H9 (cell line): Measurements from ENCODE around the gene FCER1G. TPM values are rescaled to one million over a fixed set of nuclear protein-coding genes. Genes with fewer than 3 reads are reported as not detected.

Source experiments
- DNase-seq: peaks from one replicate; pipeline ENCODE4 v3.0.0-alpha.2; 2017
- H2AFZ ChIP-seq: one replicate; pipeline ENCODE4 v1.6.1; 2013; ENCODE audit warnings: mild to moderate bottlenecking, low read length, control low read depth, moderate library complexity
- H2AK5ac ChIP-seq: 2 replicates; pipeline ENCODE4 v1.6.1; 2013; ENCODE audit warnings: low read length, control low read depth, mixed read lengths; ENCODE audit not compliant: insufficient read length
- H2BK120ac ChIP-seq: one replicate; pipeline ENCODE4 v1.6.1; 2013; ENCODE audit warnings: low read depth, mild to moderate bottlenecking, low read length, control low read depth, inconsistent platforms; ENCODE audit not compliant: poor library complexity, severe bottlenecking
- H2BK12ac ChIP-seq: 2 replicates; pipeline ENCODE4 v1.6.1; 2013; ENCODE audit warnings: low read length, control low read depth, mixed read lengths, low read depth; ENCODE audit not compliant: insufficient read length
- H2BK15ac ChIP-seq: 2 replicates; pipeline ENCODE4 v1.6.1; 2013; ENCODE audit warnings: low read depth, low read length, control low read depth
- H2BK20ac ChIP-seq: one replicate; pipeline ENCODE4 v1.6.1; 2013; ENCODE audit warnings: low read depth, mild to moderate bottlenecking, low read length, control low read depth, inconsistent platforms; ENCODE audit not compliant: poor library complexity, severe bottlenecking
- H2BK5ac ChIP-seq: 2 replicates; pipeline ENCODE4 v1.6.1; 2013; ENCODE audit warnings: low read length, control low read depth, mixed read lengths; ENCODE audit not compliant: insufficient read length
- H3K14ac ChIP-seq: 2 replicates; pipeline ENCODE4 v1.6.1; 2013; ENCODE audit warnings: low read length, control low read depth; ENCODE audit not compliant: insufficient read depth
- H3K18ac ChIP-seq: 2 replicates; pipeline ENCODE4 v1.6.1; 2013; ENCODE audit warnings: low read depth, mild to moderate bottlenecking, mixed read lengths, low read length, control low read depth; ENCODE audit not compliant: insufficient read length
- H3K23ac ChIP-seq: 2 replicates; pipeline ENCODE4 v1.6.1; 2013; ENCODE audit warnings: low read length, control low read depth, mixed read lengths, low read depth; ENCODE audit not compliant: insufficient read length
- H3K23me2 ChIP-seq: 2 replicates; pipeline ENCODE4 v1.6.1; 2013; ENCODE audit warnings: low read depth, mild to moderate bottlenecking, mixed read lengths, low read length, control low read depth; ENCODE audit not compliant: insufficient read length, poor library complexity, severe bottlenecking
- H3K27ac ChIP-seq: 2 replicates; pipeline ENCODE4 v1.5.1; 2013; ENCODE audit warnings: low read length, control low read depth, mixed read lengths, low read depth; ENCODE audit not compliant: insufficient read length
- H3K27me3 ChIP-seq: 2 replicates; pipeline ENCODE4 v1.6.1; 2013; ENCODE audit warnings: low read length, control low read depth, inconsistent platforms; ENCODE audit not compliant: insufficient read depth
- H3K4ac ChIP-seq: 2 replicates; pipeline ENCODE4 v1.6.1; 2013; ENCODE audit warnings: low read depth, mild to moderate bottlenecking, control low read depth, inconsistent platforms, low read length, moderate library complexity
- H3K4me1 ChIP-seq: 2 replicates; pipeline ENCODE4 v1.6.1; 2013; ENCODE audit warnings: low read length, control low read depth, inconsistent platforms; ENCODE audit not compliant: insufficient read depth
- H3K4me2 ChIP-seq: 2 replicates; pipeline ENCODE4 v1.6.1; 2013; ENCODE audit warnings: low read length, control low read depth, mixed read lengths; ENCODE audit not compliant: insufficient read length, insufficient read depth
- H3K56ac ChIP-seq: 2 replicates; pipeline ENCODE4 v1.6.1; 2013; ENCODE audit warnings: low read depth, mild to moderate bottlenecking, mixed read lengths, low read length, control low read depth; ENCODE audit not compliant: insufficient read length
- H3K79me1 ChIP-seq: 2 replicates; pipeline ENCODE4 v1.6.1; 2013; ENCODE audit warnings: low read depth, mild to moderate bottlenecking, moderate library complexity, low read length, control low read depth, inconsistent platforms; ENCODE audit not compliant: insufficient read depth, poor library complexity, severe bottlenecking
- H3K79me2 ChIP-seq: 2 replicates; pipeline ENCODE4 v1.6.1; 2013; ENCODE audit warnings: low read length, control low read depth, inconsistent platforms; ENCODE audit not compliant: insufficient read depth
- H3K9ac ChIP-seq: 2 replicates; pipeline ENCODE4 v1.6.1; 2013; ENCODE audit warnings: low read length, control low read depth, mixed read lengths; ENCODE audit not compliant: insufficient read length; ENCODE audit errors: extremely low read depth
- H3K9me3 ChIP-seq: one replicate; pipeline ENCODE4 v1.6.1; 2013; ENCODE audit warnings: low read depth, low read length, inconsistent platforms; ENCODE audit not compliant: control insufficient read depth
- H3T11ph ChIP-seq: one replicate; pipeline ENCODE4 v1.6.1; 2013; ENCODE audit warnings: mild to moderate bottlenecking, low read length, control low read depth, inconsistent platforms
- H4K20me1 ChIP-seq: one replicate; pipeline ENCODE4 v1.6.1; 2013; ENCODE audit not compliant: control insufficient read depth, insufficient read length, insufficient read depth
- H4K5ac ChIP-seq: 2 replicates; pipeline ENCODE4 v1.6.1; 2013; ENCODE audit warnings: low read depth, mild to moderate bottlenecking, mixed read lengths, low read length, control low read depth; ENCODE audit not compliant: insufficient read length
- H4K8ac ChIP-seq: replicated peaks from 2 replicates; pipeline ENCODE4 v1.6.1; 2013; ENCODE audit warnings: low read length, control low read depth, mixed read lengths, low read depth; ENCODE audit not compliant: insufficient read length
- H4K91ac ChIP-seq: 2 replicates; pipeline ENCODE4 v1.6.1; 2013; ENCODE audit warnings: low read depth, mild to moderate bottlenecking, moderate library complexity, mixed read lengths, low read length, control low read depth; ENCODE audit not compliant: insufficient read length
- H3K27ac Mint-ChIP-seq, 3 experiments: 2 replicates in 2 of 3; 3 replicates in 1 of 3; pipeline ENCODE4 v1.8.0; 2020 to 2021; ENCODE audit warnings: mixed read lengths in 3 of 3, mild to moderate bottlenecking in 1 of 3, moderate library complexity in 1 of 3
- H3K27me3 Mint-ChIP-seq: 2 replicates; pipeline ENCODE4 v1.8.0; 2021; ENCODE audit warnings: low read depth, mild to moderate bottlenecking, moderate library complexity, mixed read lengths
- H3K36me3 Mint-ChIP-seq, 3 experiments: 2 replicates in 2 of 3; 3 replicates in 1 of 3; pipeline ENCODE4 v1.8.0; 2020 to 2021; ENCODE audit warnings: low read depth in 3 of 3, mixed read lengths in 3 of 3; ENCODE audit not compliant: insufficient read depth in 1 of 3
- H3K4me1 Mint-ChIP-seq, 2 experiments: 2 replicates each; pipeline ENCODE4 v1.8.0; 2020; ENCODE audit warnings: mixed read lengths in 2 of 2
- H3K4me3 Mint-ChIP-seq, 2 experiments: 2 replicates in 1 of 2; 3 replicates in 1 of 2; pipeline ENCODE4 v1.8.0; 2020 to 2021; ENCODE audit warnings: mild to moderate bottlenecking in 2 of 2, mixed read lengths in 2 of 2, moderate library complexity in 1 of 2
- H3K9me3 Mint-ChIP-seq, 2 experiments: 2 replicates in 1 of 2; 3 replicates in 1 of 2; pipeline ENCODE4 v1.8.0; 2020; ENCODE audit warnings: mild to moderate bottlenecking in 2 of 2, mixed read lengths in 2 of 2, moderate library complexity in 1 of 2
- CTCF ChIP-seq: fragments of 200-600 bp; sonication (generic); conservative IDR thresholded peaks from 3 replicates; pipeline ENCODE4 v1.8.0; 2021; ENCODE audit warnings: antibody characterized with exemption, mild to moderate bottlenecking
- WGBS: extraction: QIAGEN DNeasy Blood & Tissue Kit; methylation state at CpG from one replicate; pipeline ENCODE4 v1.1.7; 2013; ENCODE audit warnings: missing lambda C conversion rate, low lambda C conversion rate, mixed read lengths; ENCODE audit not compliant: insufficient read length; ENCODE audit errors: extremely low coverage; 5-methylcytosine and 5-hydroxymethylcytosine counted together
- total RNA-seq: library from RNA; stranded (reverse); gene quantifications from 2 replicates; pipeline ENCODE4 v1.2.1, GENCODE V29; 2021

Gene FCER1G
- total RNA-seq, 1 experiment from 2014 or later = 0.90 TPM

- Histone ChIP-seq H2BK15ac (no peak overlapping the region), H2BK5ac (no peak overlapping the region), H3K9me3 (no peaks in the 10 kb centered on the region), H4K20me1 (no peaks in the 10 kb centered on the region), H3K27ac (no peak overlapping the region), H3K4ac (no peak overlapping the region), H3K56ac (no peak overlapping the region), H2BK20ac (no peak overlapping the region), H2AFZ (no peak overlapping the region), H2BK120ac (no peak overlapping the region), H2BK12ac (no peak overlapping the region), H4K5ac (no peak overlapping the region), H3K27me3 (no peaks in the 10 kb centered on the region), H3K4me2 (no peak overlapping the region), H3K14ac (no peak overlapping the region), H2AK5ac (no peak overlapping the region), H3K4me1 (no peaks in the 10 kb centered on the region), H3T11ph (no peak overlapping the region), H3K18ac (no peak overlapping the region), H3K23me2 (no peaks in the 10 kb centered on the region), H3K79me1 (no peaks in the 10 kb centered on the region), H3K9ac (no peak overlapping the region), H4K91ac (no peak overlapping the region), H4K8ac (no peak overlapping the region), H3K79me2 (no peaks in the 10 kb centered on the region), H3K23ac (no peak overlapping the region)
- DNase-seq = no peak
- no peaks in the 10 kb centered on the region; the same call in 1 of the 2 replicates for H3K27me3 Mint-ChIP-seq
- H3K9me3 Mint-ChIP-seq = no peaks in the 10 kb centered on the region
- no CpG with 5 or more reads among the region's 5 CpGs for WGBS
- no peak overlapping the region for H3K4me3 Mint-ChIP-seq
- peaks cover 0 to 5% of the 10 kb centered on the region in 2 experiments; a peak in 2 of 4 replicates for H3K4me1 Mint-ChIP-seq
- no peak for TF ChIP-seq CTCF
- H3K36me3 Mint-ChIP-seq = no peaks in the 10 kb centered on the region
- H3K27ac Mint-ChIP-seq = peak overlapping the region in 1 of 3 experiments; percentile 66; a peak in 1 of 7 replicates
Measured at GRCh38 chr1:161235957-161236775, 21.1 kb downstream of the FCER1G start.
